Thyroid gland (tissue), 4 donors: ENCODE results near the gene CNPPD1. TPM values are rescaled to one million over a fixed set of nuclear protein-coding genes. Genes with fewer than 3 reads are reported as not detected.

Source experiments
- DNase-seq, 2 donors: peaks; one replicate each; pipeline ENCODE4 v3.0.0-alpha.2; 2019
- H3K27ac ChIP-seq, 3 donors: fragments of 200-600 bp; sonication (generic); 1 replicate in 2 of 3; 2 replicates in 1 of 3; pipeline ENCODE4 v1.5.1; 2016 to 2019; ENCODE audit warnings: mild to moderate bottlenecking in 1 of 3, moderate library complexity in 1 of 3
- H3K27me3 ChIP-seq: fragments of 200-600 bp; sonication (generic); one replicate; pipeline ENCODE4 v1.5.1; 2019
- H3K36me3 ChIP-seq, 2 donors: fragments of 200-600 bp; sonication (generic); one replicate each; pipeline ENCODE4 v1.5.1; 2016 to 2019
- H3K4me1 ChIP-seq, 2 donors: fragments of 200-600 bp; sonication (generic); one replicate each; pipeline ENCODE4 v1.5.1; 2017 to 2019
- H3K4me3 ChIP-seq, 3 donors: fragments of 200-600 bp; sonication (generic); replicated peaks in 1 of 3; 1 replicate in 2 of 3; 2 replicates in 1 of 3; pipeline ENCODE4 v1.5.1; 2016; ENCODE audit warnings: mild to moderate bottlenecking in 1 of 3
- H3K9me3 ChIP-seq: fragments of 200-600 bp; sonication (generic); one replicate; pipeline ENCODE4 v1.5.1; 2017
- CTCF ChIP-seq, 6 experiments: fragments of 200-600 bp in 3 of 6; fragments of 450-650 bp in 3 of 6; sonication (generic) in 3 of 6; IDR thresholded peaks; one replicate each; pipeline ENCODE4 v1.5.1; 2016 to 2019; ENCODE audit warnings: antibody characterized with exemption in 6 of 6, mild to moderate bottlenecking in 2 of 6, inconsistent platforms in 1 of 6, moderate library complexity in 1 of 6
- POLR2A ChIP-seq, 2 donors: fragments of 450-650 bp; IDR thresholded peaks; one replicate each; pipeline ENCODE4 v1.6.1; 2017; ENCODE audit warnings: antibody characterized with exemption in 2 of 2, mild to moderate bottlenecking in 2 of 2, moderate library complexity in 1 of 2
- WGBS, 2 donors: methylation state at CpG; one replicate each; pipeline ENCODE4 v1.1.5; 2017; 5-methylcytosine and 5-hydroxymethylcytosine counted together
- intact Hi-C: fragments of 100-400 bp; cut with DNase I; formaldehyde crosslinking; loops from one replicate; pipeline ENCODE4 v1.15.1; 2023
- total RNA-seq, 4 donors: library from RNA; depleted of rRNA; stranded (reverse); fragments of >200 nt; gene quantifications; one replicate each; pipeline ENCODE4 v1.2.3, GENCODE V29; 2016

Gene CNPPD1
- total RNA-seq: 100 to 1,000 TPM in 1 of 4 donors, 10 to 100 TPM in 3; 48.2 to 115 (median 65.0) TPM

- Histone ChIP-seq H3K9me3 (no peaks in the 10 kb centered on the region), H3K27me3 (no peaks in the 10 kb centered on the region), H3K4me3 (peak within 1 kb of the TSS; percentile 72 to 97 (median 85)), H3K4me1 (peaks cover 21 to 25% of the 10 kb centered on the region in 2 donors), H3K36me3 (peaks cover 49 to 55% of the 10 kb centered on the region in 2 donors), H3K27ac (peak within 1 kb of the TSS; percentile 98 to 99 (median 98))
- peak; percentile 91 to 92 for DNase-seq
- WGBS, 2 donors: 0 to 1% methylated on average over 9 to 44 of the region's 69 CpGs
- intact Hi-C loops: loop anchor here (5.0 kb wide), 1 partner anchor 35 kb away; no protein-coding TSS in a partner anchor
- TF ChIP-seq POLR2A (IDR thresholded peaks at IDR 0.05): peak; percentile 95 to 96
- TF ChIP-seq CTCF (IDR thresholded peaks at IDR 0.05): no peak
Measured at GRCh38 chr2:219176818-219177551, at the start of gene CNPPD1. Gene CNPPD1 (minus strand): TSS chr2:219176925. CDS start chr2:219176828, 97 bp downstream.

- WGBS, 2 donors: 97 to 100% methylated on average over 3 of the region's 3 CpGs
- Histone ChIP-seq H3K4me3 (no peak overlapping the region), H3K4me1 (peaks cover 15 to 16% of the 10 kb centered on the region in 2 donors), H3K27me3 (no peaks in the 10 kb centered on the region), H3K27ac (no peak overlapping the region), H3K36me3 (peaks cover 53 to 56% of the 10 kb centered on the region in 2 donors), H3K9me3 (no peaks in the 10 kb centered on the region)
- no peak for DNase-seq
- intact Hi-C loops: no loop called here
- no peak for TF ChIP-seq POLR2A (IDR thresholded peaks at IDR 0.05)
- TF ChIP-seq CTCF (IDR thresholded peaks at IDR 0.05): no peak
Measured at GRCh38 chr2:219225350-219225749, 48.6 kb upstream of the CNPPD1 start.

- H3K4me1 ChIP-seq: peaks cover 19 to 23% of the 10 kb centered on the region in 2 donors
- no peak overlapping the region for H3K27ac ChIP-seq
- H3K4me3 ChIP-seq: no peak overlapping the region
- WGBS, 2 donors: 91 to 95% methylated on average over 31 of the region's 31 CpGs
- no peaks in the 10 kb centered on the region for H3K9me3 ChIP-seq
- intact Hi-C loops: no loop called here
- no peak for TF ChIP-seq POLR2A (IDR thresholded peaks at IDR 0.05)
- TF ChIP-seq CTCF (IDR thresholded peaks at IDR 0.05): no peak
- H3K27me3 ChIP-seq: no peaks in the 10 kb centered on the region
- peaks cover 55 to 56% of the 10 kb centered on the region in 2 donors for H3K36me3 ChIP-seq
- no peak for DNase-seq
Measured at GRCh38 chr2:219223831-219224610, 47.3 kb upstream of the CNPPD1 start.

GRCh38 chr2:219221957-219222518 lies 45.3 kb upstream of the CNPPD1 start:
- Histone ChIP-seq H3K9me3 (no peaks in the 10 kb centered on the region), H3K4me1 (peaks cover 15 to 20% of the 10 kb centered on the region in 2 donors), H3K36me3 (peaks cover 55 to 56% of the 10 kb centered on the region in 2 donors), H3K27ac (no peak overlapping the region), H3K27me3 (no peaks in the 10 kb centered on the region), H3K4me3 (no peak overlapping the region)
- intact Hi-C loops: no loop called here
- WGBS, 2 donors: 92 to 96% methylated on average over 9 to 12 of the region's 16 CpGs
- no peak for TF ChIP-seq CTCF (IDR thresholded peaks at IDR 0.05)
- no peak for TF ChIP-seq POLR2A (IDR thresholded peaks at IDR 0.05)
- no peak for DNase-seq
